KOPT-K1 (cell line): ENCODE results near the gene CALM3.

Source experiments
- H3K27ac ChIP-seq: fragments of 200-600 bp; sonication (generic); 2 replicates; pipeline ENCODE4 v1.5.1; 2016; ENCODE audit warnings: antibody characterized with exemption, mild to moderate bottlenecking, low read depth, low read length; ENCODE audit not compliant: poor library complexity, severe bottlenecking
- H3K36me3 ChIP-seq: fragments of 200-600 bp; sonication (generic); 2 replicates; pipeline ENCODE4 v1.5.1; 2017; ENCODE audit warnings: antibody characterized with exemption, mild to moderate bottlenecking, low read length, moderate library complexity; ENCODE audit not compliant: insufficient read depth
- H3K9me3 ChIP-seq: fragments of 200-600 bp; sonication (generic); 2 replicates; pipeline ENCODE4 v1.5.1; 2017; ENCODE audit warnings: antibody characterized with exemption, low read length, mild to moderate bottlenecking; ENCODE audit not compliant: insufficient read depth, poor library complexity, severe bottlenecking

The CALM3 gene

GRCh38 chr19:46634045-46634655, 33.0 kb downstream of the CALM3 start:
- no peaks in the 10 kb centered on the region for H3K9me3 ChIP-seq
- H3K27ac ChIP-seq = no peak overlapping the region
- no peaks in the 10 kb centered on the region for H3K36me3 ChIP-seq

DNA sequence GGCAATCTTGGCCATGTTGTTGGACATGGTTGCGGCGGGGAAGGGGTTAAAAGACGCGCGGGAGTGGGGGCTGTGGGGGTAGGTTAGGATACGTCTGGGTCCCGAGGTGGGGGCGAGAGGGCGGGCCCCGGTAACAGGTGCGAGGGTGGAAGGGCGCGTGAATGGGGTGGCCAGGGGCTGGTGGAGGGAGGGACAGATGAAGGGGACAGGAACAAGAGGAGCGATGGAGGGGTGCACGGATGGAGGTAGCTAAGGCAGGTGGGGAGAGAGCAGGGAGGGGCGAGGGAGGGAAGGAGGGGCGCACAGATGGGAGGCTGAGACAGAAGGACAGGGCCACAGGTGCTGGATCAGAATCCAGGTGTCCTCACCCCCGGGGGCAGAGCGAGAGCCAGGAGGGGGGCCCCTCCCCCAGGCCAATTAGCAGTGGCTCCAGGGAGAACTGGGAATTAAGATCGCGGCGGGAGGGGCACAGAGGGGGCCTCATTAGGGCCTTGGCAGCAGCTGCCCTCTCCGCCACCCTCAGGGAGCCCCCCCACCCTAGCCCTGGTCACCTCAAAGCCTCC, 33.6 kb downstream of the CALM3 start:
- no peak overlapping the region for H3K27ac ChIP-seq
- H3K36me3 ChIP-seq = no peaks in the 10 kb centered on the region
- H3K9me3 ChIP-seq = no peaks in the 10 kb centered on the region

DNA sequence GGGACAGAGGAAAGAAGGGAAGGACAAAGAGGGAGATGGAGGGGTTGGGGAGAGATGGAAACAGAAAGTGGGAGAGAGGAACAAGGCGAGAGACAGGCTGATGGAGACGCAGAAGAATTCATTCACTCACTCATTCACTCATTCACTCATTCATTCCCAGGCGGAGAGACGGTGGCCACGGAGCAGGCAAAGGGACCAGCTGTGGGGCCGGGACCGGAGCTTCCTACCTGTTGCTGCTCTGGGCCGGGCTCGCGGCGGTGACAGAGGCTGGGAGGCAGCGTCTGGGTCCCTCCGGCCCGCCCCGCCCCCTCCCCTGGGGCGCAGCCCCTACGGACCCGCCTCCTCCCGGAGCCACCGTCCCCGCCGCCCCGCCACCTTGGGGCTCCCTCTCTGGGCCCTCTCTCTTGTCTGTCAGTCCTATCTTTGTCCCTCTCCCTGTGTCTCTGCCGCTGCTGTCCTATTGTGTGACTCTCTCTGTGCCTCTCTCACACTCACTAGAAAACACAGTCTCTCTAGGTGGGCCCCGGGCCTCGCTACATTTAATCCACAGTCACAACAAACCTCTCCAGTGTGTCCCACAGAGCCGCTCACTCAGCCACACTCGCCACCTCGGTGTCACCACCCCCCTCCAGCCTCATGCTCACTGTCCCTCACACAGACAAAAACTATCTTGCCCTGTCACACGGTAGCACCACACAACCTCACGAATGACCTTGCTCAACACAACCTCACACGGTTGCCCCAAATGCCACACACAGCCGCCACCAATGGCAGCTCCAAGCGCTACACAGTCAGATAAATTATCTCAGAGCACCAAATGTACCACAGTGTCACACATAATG, 35.0 kb downstream of the CALM3 start, which contains the start of gene GNG8:
GNG8 (minus strand) TSS at position 283 of the 842 bp plus-strand sequence. CDS start 1,520 bp downstream, outside the sequence.
- Histone ChIP-seq H3K36me3 (no peaks in the 10 kb centered on the region), H3K27ac (no peak within 1 kb of the TSS), H3K9me3 (no peaks in the 10 kb centered on the region)

GRCh38 chr19:46637224-46637623, 36.1 kb downstream of the CALM3 start:
- no peak overlapping the region for H3K27ac ChIP-seq
- no peaks in the 10 kb centered on the region for H3K9me3 ChIP-seq
- no peaks in the 10 kb centered on the region for H3K36me3 ChIP-seq

DNA sequence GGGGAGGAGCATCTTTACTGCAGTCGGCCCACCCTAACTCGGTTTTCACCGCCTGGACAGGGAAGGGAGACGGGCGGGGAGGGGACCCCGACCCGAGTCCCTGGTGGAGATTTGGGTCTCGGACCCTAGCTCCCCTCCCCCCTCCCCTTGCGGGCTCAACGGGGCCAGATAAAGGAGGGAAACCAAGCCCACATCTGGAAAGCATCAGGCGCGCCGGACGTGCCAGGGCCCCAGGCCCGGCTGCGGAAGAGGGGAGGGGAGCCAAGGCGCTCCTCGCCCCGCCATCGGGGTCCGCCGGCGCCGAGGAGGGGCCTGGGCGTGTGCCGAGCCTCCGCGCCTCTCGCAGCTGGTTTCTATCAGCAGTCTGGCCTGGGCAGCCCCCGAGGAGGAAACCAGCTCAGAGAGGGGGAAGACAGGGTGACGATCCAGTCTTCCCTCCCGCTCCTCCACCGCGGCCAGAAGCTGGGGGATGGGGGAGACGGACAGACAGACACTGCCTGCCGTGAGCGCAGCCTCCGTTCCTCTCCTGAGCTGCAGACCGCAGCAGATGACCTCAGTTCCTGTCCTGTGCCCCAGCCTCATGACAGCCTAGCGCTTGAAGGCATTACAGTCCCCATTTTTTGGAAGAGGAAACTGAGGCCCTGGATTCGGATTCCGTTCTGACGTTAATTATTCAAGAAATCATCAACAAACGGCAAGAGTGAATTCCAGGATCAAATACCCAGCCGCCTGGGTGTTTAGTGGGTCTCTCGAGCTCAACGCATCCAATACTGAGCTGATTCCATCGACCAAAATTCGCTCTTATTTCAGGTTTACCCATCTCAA, 38.4 kb downstream of the CALM3 start:
- Histone ChIP-seq H3K27ac (no peak overlapping the region), H3K9me3 (no peaks in the 10 kb centered on the region), H3K36me3 (no peaks in the 10 kb centered on the region)

- H3K36me3 ChIP-seq = no peaks in the 10 kb centered on the region
- H3K9me3 ChIP-seq = no peaks in the 10 kb centered on the region
- no peak overlapping the region for H3K27ac ChIP-seq
Observed at GRCh38 chr19:46640656-46641055, 39.5 kb downstream of the CALM3 start.

- Histone ChIP-seq H3K9me3 (no peaks in the 10 kb centered on the region), H3K36me3 (no peaks in the 10 kb centered on the region), H3K27ac (no peak overlapping the region)
Observed at GRCh38 chr19:46644720-46645119, 43.6 kb downstream of the CALM3 start.

DNA sequence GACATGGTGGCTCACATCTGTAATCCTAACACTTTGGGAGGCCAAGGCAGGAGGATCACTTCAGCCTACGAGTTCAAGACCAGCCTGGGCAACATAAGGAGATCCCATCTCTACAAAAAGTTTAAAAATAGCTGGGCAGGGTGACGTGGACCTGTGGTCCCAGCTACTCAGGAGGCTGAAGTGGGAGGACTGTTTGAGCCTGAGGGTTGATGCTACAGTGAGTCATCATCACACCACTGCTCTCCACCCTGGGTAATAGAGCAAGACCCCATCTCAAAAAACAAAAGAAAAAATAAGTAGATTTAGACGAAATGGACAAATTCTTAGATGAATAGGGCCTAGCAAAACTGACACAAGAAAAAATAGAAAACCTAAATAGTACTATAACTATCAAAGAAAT, 45.3 kb downstream of the CALM3 start:
- Histone ChIP-seq H3K27ac (no peak overlapping the region), H3K36me3 (no peaks in the 10 kb centered on the region), H3K9me3 (no peaks in the 10 kb centered on the region)

DNA sequence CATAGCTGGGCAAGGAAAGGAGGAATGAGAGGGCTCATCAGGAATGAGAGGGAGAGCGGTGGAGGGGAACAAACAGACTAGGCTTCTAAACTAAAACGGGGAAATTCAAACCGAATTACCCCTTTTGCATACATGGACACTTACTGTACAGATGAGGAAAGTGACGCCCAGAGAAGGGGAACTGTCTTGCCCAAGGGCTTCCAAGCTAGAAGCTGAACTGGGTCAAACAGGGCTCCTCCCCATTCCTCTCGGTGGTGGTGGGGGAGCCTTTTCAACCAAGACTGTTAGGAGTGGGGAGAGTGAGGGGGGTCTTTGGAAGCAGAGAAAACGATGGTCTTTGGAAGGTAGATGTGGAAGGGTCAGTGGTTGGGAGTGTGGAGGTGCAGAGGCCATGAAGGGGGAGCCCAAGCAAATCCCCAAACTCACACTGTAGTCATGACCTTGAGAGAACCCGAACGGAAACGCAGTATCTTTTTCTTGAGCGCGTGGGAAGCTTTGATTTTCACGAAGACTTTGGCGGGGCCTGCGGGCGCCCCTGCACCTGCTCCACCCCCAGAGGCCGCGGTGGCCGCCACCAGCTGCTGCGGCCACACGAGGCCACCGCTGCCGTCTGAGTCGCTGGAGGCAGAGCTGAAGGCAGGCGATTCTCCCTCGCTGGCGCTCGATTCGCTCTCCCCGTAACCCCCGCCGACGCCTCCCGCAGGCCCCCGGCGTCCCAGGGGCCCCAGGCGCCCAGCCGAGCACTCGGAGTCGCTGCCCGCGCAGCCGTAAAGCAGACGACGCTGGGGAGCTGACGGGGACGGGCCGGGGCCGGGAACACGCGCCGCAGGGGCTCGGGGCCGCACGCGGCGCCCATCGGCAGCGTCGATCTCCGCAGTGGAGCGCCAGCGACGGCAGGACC, 47.2 kb downstream of the CALM3 start:
- Histone ChIP-seq H3K9me3 (no peaks in the 10 kb centered on the region), H3K27ac (no peak overlapping the region), H3K36me3 (no peaks in the 10 kb centered on the region)

DNA sequence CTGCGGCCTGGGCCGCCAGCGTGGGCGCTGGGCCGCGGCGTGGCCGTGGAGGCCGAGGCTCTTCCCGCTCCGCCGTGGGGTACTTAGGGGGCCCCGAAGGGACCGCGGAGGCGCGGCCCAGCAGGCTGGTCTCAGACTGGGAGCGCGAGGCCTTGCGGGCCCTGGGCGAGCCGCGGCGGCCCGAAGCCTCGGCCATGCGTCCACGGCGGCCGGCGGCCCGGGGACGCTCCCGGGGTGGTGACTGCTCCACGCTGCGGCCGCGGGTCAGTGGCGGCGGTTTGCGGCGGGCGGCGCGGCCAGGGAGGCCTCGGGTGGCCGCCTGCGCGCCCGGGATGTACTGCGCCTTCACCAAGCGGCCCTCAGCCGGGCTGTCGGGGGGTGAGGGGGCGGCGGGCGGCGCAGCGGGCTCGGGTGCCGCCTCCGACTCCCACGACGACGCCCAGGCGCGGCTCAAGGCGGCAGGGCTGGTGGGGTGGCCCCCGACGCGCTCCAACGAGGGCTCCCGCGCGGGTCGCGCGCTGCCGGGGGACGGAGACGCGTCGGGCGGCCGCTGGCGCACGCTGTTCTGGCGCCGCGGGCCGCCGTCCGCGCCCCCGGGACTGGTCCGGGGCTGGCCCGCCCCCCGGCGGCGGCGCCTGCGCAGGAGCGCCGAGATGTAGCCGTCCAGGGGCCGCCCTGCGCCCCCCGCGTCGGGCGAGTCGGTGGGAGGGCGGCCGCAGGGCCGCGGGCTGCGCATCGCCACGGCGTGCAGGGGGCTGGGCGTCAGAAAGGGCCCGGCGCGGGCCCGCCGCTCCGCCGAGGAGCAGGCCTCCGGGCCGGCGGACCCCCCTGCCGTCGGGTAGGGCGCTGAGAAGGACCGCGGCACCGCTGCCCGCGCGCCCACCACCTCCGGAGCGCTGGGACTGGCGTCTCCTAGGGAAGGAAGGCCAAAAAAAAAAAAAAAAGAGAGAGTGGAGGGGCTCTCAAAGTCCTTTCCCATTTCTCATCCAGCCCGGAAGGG, 48.1 kb downstream of the CALM3 start:
- H3K36me3 ChIP-seq = no peaks in the 10 kb centered on the region
- H3K9me3 ChIP-seq = no peaks in the 10 kb centered on the region
- no peak overlapping the region for H3K27ac ChIP-seq

DNA sequence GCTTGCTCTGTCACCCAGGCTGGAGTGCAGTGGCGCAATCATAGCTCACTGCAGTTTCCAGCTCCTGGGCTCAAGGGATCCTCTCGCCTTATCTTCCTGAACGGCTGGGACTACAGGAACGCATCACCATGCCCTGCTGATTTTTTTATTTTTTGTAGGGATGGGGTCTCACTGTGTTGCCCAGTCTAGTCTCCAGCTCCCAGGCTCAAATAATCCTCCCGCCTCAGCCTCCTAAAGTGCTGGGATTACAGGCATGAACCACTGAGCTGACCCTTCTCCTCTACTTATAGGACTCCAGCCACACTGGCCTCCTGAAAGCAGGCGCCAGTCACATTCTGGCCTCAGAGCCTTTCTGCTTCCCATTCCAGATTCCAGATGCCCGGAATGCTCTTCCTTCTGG, 49.3 kb downstream of the CALM3 start:
- Histone ChIP-seq H3K9me3 (no peaks in the 10 kb centered on the region), H3K27ac (no peak overlapping the region), H3K36me3 (no peaks in the 10 kb centered on the region)

GRCh38 chr19:46654621-46655152, 53.6 kb downstream of the CALM3 start:
- no peak overlapping the region for H3K27ac ChIP-seq
- no peaks in the 10 kb centered on the region for H3K9me3 ChIP-seq
- no peaks in the 10 kb centered on the region for H3K36me3 ChIP-seq

- no peak overlapping the region for H3K27ac ChIP-seq
- H3K9me3 ChIP-seq = no peaks in the 10 kb centered on the region
- no peaks in the 10 kb centered on the region for H3K36me3 ChIP-seq
Observed at GRCh38 chr19:46656541-46656940, 55.4 kb downstream of the CALM3 start.
